ENCODE results near the gene COQ8B.
A peak's percentile ranks its signal among the peaks of the same experiment; 100 is the strongest.

Gene COQ8B

GRCh38 chr19:40742477-40742876 lies 25.8 kb upstream of the COQ8B start:
- no peak overlapping the region for H3K4me3 ChIP-seq (ENCODE audit: control insufficient read depth, low read depth, low read length)
- DNase-seq (ENCODE audit: low read depth), result no peak
- no peak for TF ChIP-seq CTCF (IDR thresholded peaks at IDR 0.05; ENCODE audit: control insufficient read depth, insufficient read depth, low read depth, low read length, missing control alignments)

- TF ChIP-seq CTCF (IDR thresholded peaks at IDR 0.05; ENCODE audit: control insufficient read depth, insufficient read depth, low read depth, low read length, missing control alignments), result no peak
- no peak for DNase-seq (ENCODE audit: low read depth)
- H3K4me3 ChIP-seq (ENCODE audit: control insufficient read depth, low read depth, low read length), result no peak overlapping the region
Measured at GRCh38 chr19:40741527-40742390, 25.1 kb upstream of the COQ8B start.

GRCh38 chr19:40740747-40741146 lies 24.1 kb upstream of the COQ8B start:
- H3K4me3 ChIP-seq (ENCODE audit: control insufficient read depth, low read depth, low read length), result no peak overlapping the region
- TF ChIP-seq CTCF (IDR thresholded peaks at IDR 0.05; ENCODE audit: control insufficient read depth, insufficient read depth, low read depth, low read length, missing control alignments), result no peak
- peak; percentile 53 for DNase-seq (ENCODE audit: low read depth)

- no peak for TF ChIP-seq CTCF (IDR thresholded peaks at IDR 0.05; ENCODE audit: control insufficient read depth, insufficient read depth, low read depth, low read length, missing control alignments)
- H3K4me3 ChIP-seq (ENCODE audit: control insufficient read depth, low read depth, low read length), result no peak overlapping the region
- no peak for DNase-seq (ENCODE audit: low read depth)
Measured at GRCh38 chr19:40739871-40740703, 23.4 kb upstream of the COQ8B start.

GRCh38 chr19:40739030-40739839 lies 22.5 kb upstream of the COQ8B start:
- H3K4me3 ChIP-seq (ENCODE audit: control insufficient read depth, low read depth, low read length), result no peak overlapping the region
- DNase-seq (ENCODE audit: low read depth), result no peak

More at GRCh38 chr19:40739030-40739839, 22.5 kb upstream of the COQ8B start:
- TF ChIP-seq CTCF (IDR thresholded peaks at IDR 0.05; ENCODE audit: control insufficient read depth, insufficient read depth, low read depth, low read length, missing control alignments), result no peak

Measured in AG09309 (cell line).